IMR-90 (cell line): ENCODE data around the gene MATK. TPM values are rescaled to one million over a fixed set of nuclear protein-coding genes. Genes with fewer than 3 reads are reported as not detected.

Experiments used
- ATAC-seq: fragments of 200-7000 bp; cut with Tn5 transposase; 2 replicates; pipeline ENCODE4 v1.9.1; 2020; ENCODE audit warnings: low read depth, mild to moderate bottlenecking, moderate library complexity
- BruUV-seq: library from RNA; stranded (reverse); fragments of 400-500 nt; replicated peaks from 2 replicates; lab custom pipeline; 2021; lab: Mats Ljungman, UMichigan
- CTCF ChIA-PET: fragments of 300-600 bp; formaldehyde crosslinking; extraction: SDS; loops from one replicate; lab custom pipeline; 2021; ENCODE audit warnings: antibody characterized with exemption; lab: Yijun Ruan, JAX
- POLR2A ChIA-PET: fragments of 300-600 bp; sonication (Branson Sonifier 250); formaldehyde crosslinking; loops from one replicate; lab custom pipeline; 2022; ENCODE audit warnings: antibody characterized with exemption; ENCODE audit not compliant: unreplicated experiment; lab: Charles Lee
- DNase-seq: peaks from one replicate; pipeline ENCODE4 v3.0.0; 2013
- H2AFZ ChIP-seq: replicated peaks from 2 replicates; pipeline ENCODE3; 2013; ENCODE audit warnings: low read length, mild to moderate bottlenecking; ENCODE audit not compliant: poor library complexity
- H2AK5ac ChIP-seq: 2 replicates; pipeline ENCODE4 v1.6.1; 2013; ENCODE audit warnings: low read depth, low read length, inconsistent platforms
- H2AK9ac ChIP-seq: replicated peaks from 2 replicates; pipeline ENCODE3; 2013; ENCODE audit warnings: mild to moderate bottlenecking, low read depth, low read length, moderate library complexity; ENCODE audit not compliant: poor library complexity
- H2BK120ac ChIP-seq: 2 replicates; pipeline ENCODE4 v1.6.1; 2013; ENCODE audit warnings: low read depth, low read length, inconsistent platforms
- H2BK15ac ChIP-seq: 3 replicates; pipeline ENCODE4 v1.6.1; 2013; ENCODE audit warnings: low read depth, low read length, inconsistent platforms
- H2BK20ac ChIP-seq: 2 replicates; pipeline ENCODE4 v1.6.1; 2013; ENCODE audit warnings: low read depth, mild to moderate bottlenecking, inconsistent platforms, low read length, moderate library complexity
- H2BK5ac ChIP-seq: 2 replicates; pipeline ENCODE4 v1.6.1; 2013; ENCODE audit warnings: mild to moderate bottlenecking, low read depth, low read length, inconsistent platforms; ENCODE audit not compliant: poor library complexity, severe bottlenecking
- H3K14ac ChIP-seq: replicated peaks from 2 replicates; pipeline ENCODE4 v1.6.1; 2013; ENCODE audit warnings: low read depth, low read length, inconsistent platforms
- H3K18ac ChIP-seq: 2 replicates; pipeline ENCODE4 v1.6.1; 2013; ENCODE audit warnings: low read depth, low read length, control low read depth
- H3K23ac ChIP-seq: 2 replicates; pipeline ENCODE4 v1.6.1; 2013; ENCODE audit warnings: low read depth, low read length, inconsistent platforms
- H3K27ac ChIP-seq: 2 replicates; pipeline ENCODE4 v1.5.1; 2013; ENCODE audit warnings: mild to moderate bottlenecking, control low read depth, low read length; ENCODE audit not compliant: insufficient read depth
- H3K27me3 ChIP-seq: 2 replicates; pipeline ENCODE4 v1.6.1; 2013; ENCODE audit warnings: low read length; ENCODE audit not compliant: control insufficient read depth, insufficient read depth
- H3K36me3 ChIP-seq: 2 replicates; pipeline ENCODE4 v1.6.1; 2013; ENCODE audit warnings: low read length, mixed read lengths; ENCODE audit not compliant: control insufficient read depth, insufficient read depth
- H3K4ac ChIP-seq: 2 replicates; pipeline ENCODE4 v1.6.1; 2013; ENCODE audit warnings: low read depth, low read length, inconsistent platforms
- H3K4me1 ChIP-seq: 2 replicates; pipeline ENCODE4 v1.6.1; 2013; ENCODE audit warnings: low read length, mixed read lengths; ENCODE audit not compliant: control insufficient read depth, insufficient read depth
- H3K4me2 ChIP-seq: 2 replicates; pipeline ENCODE4 v1.6.1; 2013; ENCODE audit warnings: low read depth, mild to moderate bottlenecking, control low read depth, low read length, moderate library complexity
- H3K4me3 ChIP-seq: 2 replicates; pipeline ENCODE4 v1.5.1; 2013; ENCODE audit warnings: low read depth, mild to moderate bottlenecking, control low read depth, low read length, moderate library complexity; ENCODE audit not compliant: insufficient read depth
- H3K56ac ChIP-seq: 2 replicates; pipeline ENCODE4 v1.6.1; 2013; ENCODE audit warnings: low read length, inconsistent platforms; ENCODE audit not compliant: insufficient read depth; ENCODE audit errors: extremely low read depth
- H3K79me1 ChIP-seq, 2 experiments: 2 replicates each; pipeline ENCODE4 v1.6.1; 2013; ENCODE audit warnings: low read length in 2 of 2, inconsistent platforms in 1 of 2, low read depth in 1 of 2
- H3K9ac ChIP-seq: 2 replicates; pipeline ENCODE4 v1.6.1; 2013; ENCODE audit warnings: low read depth, low read length, control low read depth
- H3K9me1 ChIP-seq: 2 replicates; pipeline ENCODE4 v1.6.1; 2013; ENCODE audit warnings: low read length, inconsistent platforms; ENCODE audit not compliant: insufficient read depth
- H3K9me3 ChIP-seq: 2 replicates; pipeline ENCODE4 v1.6.1; 2013; ENCODE audit warnings: low read length; ENCODE audit not compliant: control insufficient read depth, insufficient read depth
- H4K20me1 ChIP-seq: 2 replicates; pipeline ENCODE4 v1.6.1; 2013; ENCODE audit warnings: low read length, inconsistent platforms; ENCODE audit not compliant: insufficient read depth
- H4K5ac ChIP-seq: 2 replicates; pipeline ENCODE4 v1.6.1; 2013; ENCODE audit warnings: mild to moderate bottlenecking, low read depth, low read length, control low read depth
- H4K8ac ChIP-seq, 2 experiments: 2 replicates each; pipeline ENCODE4 v1.6.1; 2013; ENCODE audit warnings: low read depth in 2 of 2, low read length in 2 of 2, control low read depth in 1 of 2, inconsistent platforms in 1 of 2
- H4K91ac ChIP-seq: 2 replicates; pipeline ENCODE4 v1.6.1; 2013; ENCODE audit warnings: low read depth, low read length, inconsistent platforms; ENCODE audit not compliant: insufficient read depth
- BHLHE40 ChIP-seq: fragments of 150-350 bp; IDR thresholded peaks from 2 replicates; pipeline ENCODE4 v1.6.1; 2016; ENCODE audit warnings: mild to moderate bottlenecking, low read depth, low read length
- CEBPB ChIP-seq: IDR thresholded peaks from 2 replicates; pipeline ENCODE4 v1.6.1; 2012; ENCODE audit warnings: low read depth, low read length, improper control_type of control experiment
- CHD1 ChIP-seq: IDR thresholded peaks from 2 replicates; pipeline ENCODE4 v1.6.1; 2012; ENCODE audit warnings: low read depth, low read length, improper control_type of control experiment
- CTCF ChIP-seq: conservative IDR thresholded peaks from 2 replicates; pipeline ENCODE4 v1.5.1; 2012; ENCODE audit warnings: mild to moderate bottlenecking, low read depth, low read length, improper control_type of control experiment
- ELK1 ChIP-seq: fragments of 150-350 bp; IDR thresholded peaks from 2 replicates; pipeline ENCODE4 v1.6.1; 2016; ENCODE audit warnings: low read depth, mild to moderate bottlenecking, low read length, moderate library complexity, borderline replicate concordance
- FOS ChIP-seq: fragments of 150-350 bp; IDR thresholded peaks from 2 replicates; pipeline ENCODE4 v1.6.1; 2016; ENCODE audit warnings: low read depth, low read length
- MAFK ChIP-seq: IDR thresholded peaks from 2 replicates; pipeline ENCODE4 v1.6.1; 2012; ENCODE audit warnings: low read depth, low read length, improper control_type of control experiment
- MAZ ChIP-seq: IDR thresholded peaks from 2 replicates; pipeline ENCODE4 v1.6.1; 2012; ENCODE audit warnings: low read depth, mild to moderate bottlenecking, low read length, improper control_type of control experiment, moderate library complexity, borderline replicate concordance
- MXI1 ChIP-seq: IDR thresholded peaks from 2 replicates; pipeline ENCODE4 v1.6.1; 2012; ENCODE audit warnings: low read depth, mild to moderate bottlenecking, low read length, moderate library complexity, borderline replicate concordance
- NFE2L2 ChIP-seq: fragments of 150-350 bp; IDR thresholded peaks from 2 replicates; pipeline ENCODE4 v1.6.1; 2016; ENCODE audit warnings: low read depth, mild to moderate bottlenecking, low read length
- POLR2A ChIP-seq: IDR thresholded peaks from 2 replicates; pipeline ENCODE4 v1.6.1; 2012; ENCODE audit warnings: mild to moderate bottlenecking, low read depth, low read length
- RAD21 ChIP-seq: IDR thresholded peaks from 2 replicates; pipeline ENCODE4 v1.6.1; 2012; ENCODE audit warnings: low read length, improper control_type of control experiment
- RCOR1 ChIP-seq: IDR thresholded peaks from 2 replicates; pipeline ENCODE4 v1.6.1; 2012; ENCODE audit warnings: mild to moderate bottlenecking, low read length, improper control_type of control experiment; ENCODE audit not compliant: insufficient replicate concordance
- RFX5 ChIP-seq: IDR thresholded peaks from 2 replicates; pipeline ENCODE4 v1.8.0; 2012; ENCODE audit warnings: low read depth, mild to moderate bottlenecking, low read length, moderate library complexity
- SMC3 ChIP-seq: fragments of 150-350 bp; IDR thresholded peaks from 2 replicates; pipeline ENCODE4 v1.6.1; 2016; ENCODE audit warnings: low read depth, mild to moderate bottlenecking, antibody characterized with exemption, low read length, moderate library complexity
- WGBS, 2 experiments: methylation state at CpG; one replicate each; pipeline versions ENCODE4 v1.1.5 to v1.1.7; 2013; ENCODE audit warnings: missing lambda C conversion rate in 2 of 2; ENCODE audit not compliant: insufficient read length in 1 of 2; ENCODE audit errors: extremely low coverage in 2 of 2; 5-methylcytosine and 5-hydroxymethylcytosine counted together
- dilution Hi-C: fragments of 300-500 bp; cut with HindIII; formaldehyde crosslinking; loops from one replicate; pipeline ENCODE4 v1.14.3; 2018; ENCODE audit warnings: low sequenced_read_pairs; ENCODE audit not compliant: unreplicated experiment
- in situ Hi-C: fragments of 300-500 bp; cut with MboI; formaldehyde crosslinking; loops from 3 replicates; pipeline ENCODE4 v1.14.3; 2019; ENCODE audit warnings: low sequenced_read_pairs, inconsistent platforms, mixed read lengths
- intact Hi-C: fragments of 100-400 bp; cut with micrococcal nuclease; formaldehyde crosslinking; loops from 2 replicates; pipeline ENCODE4 v1.10.0; 2022
- polyA plus RNA-seq, 3 experiments: library from polyadenylated mRNA; depleted of rRNA; stranded (reverse); fragments of >200 nt; gene quantifications; 2 replicates each; pipeline ENCODE4 v1.2.3, GENCODE V29; 2012; ENCODE audit warnings: low replicate concordance in 1 of 3
- total RNA-seq: library from RNA; depleted of rRNA; stranded (reverse); fragments of >200 nt; gene quantifications from 2 replicates; pipeline ENCODE4 v1.2.3, GENCODE V29; 2012
- TF ChIP-seq, protein P1 (sequence below): fragments of 150-350 bp; IDR thresholded peaks from 2 replicates; pipeline ENCODE4 v1.6.1; 2017; ENCODE audit warnings: mild to moderate bottlenecking, antibody characterized with exemption, low read length, low read depth

The MATK gene
- total and polyA plus RNA-seq, 2 of the 4 experiments (the other 2 are of a cell fraction) = not detected

GRCh38 chr19:3734310-3734600, 51.9 kb downstream of the MATK start:
- Histone ChIP-seq H3K9ac (no peak overlapping the region), H3K4me2 (no peak overlapping the region), H2AFZ (no peak overlapping the region), H2AK5ac (no peak overlapping the region), H4K91ac (no peak overlapping the region), H3K9me3 (no peaks in the 10 kb centered on the region; the same call in 1 of the 2 replicates), H3K23ac (no peak overlapping the region), H3K4me1 (no peaks in the 10 kb centered on the region), H2BK120ac (no peak overlapping the region), H3K4ac (no peak overlapping the region), H3K4me3 (no peak overlapping the region), H3K14ac (no peak overlapping the region), H3K27me3 (peaks cover 11% of the 10 kb centered on the region), H2AK9ac (no peak overlapping the region), H3K9me1 (peaks cover 8% of the 10 kb centered on the region; the same call in 1 of the 2 replicates), H3K36me3 (no peaks in the 10 kb centered on the region), H4K5ac (no peak overlapping the region), H3K56ac (no peak overlapping the region), H3K27ac (no peak overlapping the region), H4K20me1 (no peaks in the 10 kb centered on the region), H4K8ac (no peak overlapping the region), H2BK20ac (no peak overlapping the region), H3K18ac (no peak overlapping the region), H3K79me1 (no peaks in the 10 kb centered on the region), H2BK15ac (no peak overlapping the region), H2BK5ac (no peak overlapping the region)
- ATAC-seq = no peak
- dilution Hi-C loops (no loop called here), intact Hi-C loops (no loop called here), in situ Hi-C loops (no loop called here)
- ChIA-PET POLR2A (no interaction called here), CTCF (no interaction called here)
- TF ChIP-seq RCOR1 = no peak
- no peak for TF ChIP-seq ELK1
- TF ChIP-seq NFE2L2 = no peak
- no peak for TF ChIP-seq RAD21
- TF ChIP-seq CHD1 = no peak
- TF ChIP-seq MXI1 = no peak
- no peak for TF ChIP-seq BHLHE40
- no peak for TF ChIP-seq CEBPB
- TF ChIP-seq RFX5 = no peak
- TF ChIP-seq FOS = no peak
- TF ChIP-seq, protein P1, sequence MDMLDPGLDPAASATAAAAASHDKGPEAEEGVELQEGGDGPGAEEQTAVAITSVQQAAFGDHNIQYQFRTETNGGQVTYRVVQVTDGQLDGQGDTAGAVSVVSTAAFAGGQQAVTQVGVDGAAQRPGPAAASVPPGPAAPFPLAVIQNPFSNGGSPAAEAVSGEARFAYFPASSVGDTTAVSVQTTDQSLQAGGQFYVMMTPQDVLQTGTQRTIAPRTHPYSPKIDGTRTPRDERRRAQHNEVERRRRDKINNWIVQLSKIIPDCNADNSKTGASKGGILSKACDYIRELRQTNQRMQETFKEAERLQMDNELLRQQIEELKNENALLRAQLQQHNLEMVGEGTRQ = no peak
- no peak for TF ChIP-seq MAFK
- no peak for TF ChIP-seq SMC3
- no peak for TF ChIP-seq POLR2A
- no peak for TF ChIP-seq CTCF
- TF ChIP-seq MAZ = no peak
- no CpG with 5 or more reads among the region's 14 CpGs for WGBS, 2 experiments
- BruUV-seq = no TSS peak
- no peak for DNase-seq
